ENCODE measurements around the gene INSM1.

The INSM1 gene

GRCh38 chr20:20363434-20363798 lies 4.5 kb upstream of the INSM1 start:
- DNase-seq = no peak

- DNase-seq = no peak
These were observed 3.9 kb upstream of the INSM1 start for GRCh38 chr20:20363799-20364592.

GRCh38 chr20:20364593-20365479 lies 3.1 kb upstream of the INSM1 start:
- DNase-seq = no peak

GRCh38 chr20:20365480-20366161 lies 2.3 kb upstream of the INSM1 start:
- peak; percentile 41 for DNase-seq

GRCh38 chr20:20366551-20366875 lies 1.4 kb upstream of the INSM1 start:
- no peak for DNase-seq

- DNase-seq = no peak
These were observed 879 bp upstream of the INSM1 start for GRCh38 chr20:20366876-20367574.

- no peak for DNase-seq
These were observed 730 bp downstream of the INSM1 start for GRCh38 chr20:20368418-20369249.

- peak; percentile 30 for DNase-seq
These were observed 1.6 kb downstream of the INSM1 start for GRCh38 chr20:20369250-20370093.

- no peak for DNase-seq
These were observed 2.2 kb downstream of the INSM1 start for GRCh38 chr20:20370094-20370575.

GRCh38 chr20:20371083-20371482 lies 3.2 kb downstream of the INSM1 start:
- DNase-seq = no peak

GRCh38 chr20:20371681-20372080 lies 3.8 kb downstream of the INSM1 start:
- DNase-seq = no peak

GRCh38 chr20:20373091-20373571 lies 5.2 kb downstream of the INSM1 start:
- no peak for DNase-seq

GRCh38 chr20:20375862-20376261 lies 8.0 kb downstream of the INSM1 start:
- no peak for DNase-seq

- DNase-seq = no peak
These were observed 18.3 kb downstream of the INSM1 start for GRCh38 chr20:20386192-20386591.

- no peak for DNase-seq
These were observed 22.5 kb downstream of the INSM1 start for GRCh38 chr20:20390393-20390792.

- no peak for DNase-seq
These were observed 23.2 kb downstream of the INSM1 start for GRCh38 chr20:20391115-20391514.

- DNase-seq = no peak
These were observed 23.9 kb downstream of the INSM1 start for GRCh38 chr20:20391766-20392165.

GRCh38 chr20:20393207-20394120 lies 25.6 kb downstream of the INSM1 start:
- DNase-seq = no peak

- no peak for DNase-seq
These were observed 27.2 kb downstream of the INSM1 start for GRCh38 chr20:20395087-20395486.

Measured in stimulated activated CD4-positive, alpha-beta T cell treated with anti-CD3 and anti-CD28 coated beads, Interleukin-1b, Interleukin-23, amount 100 ng/mL, for 48 hours (primary cell).